ENCODE results near the gene HTD2.

HTD2 gene

DNA sequence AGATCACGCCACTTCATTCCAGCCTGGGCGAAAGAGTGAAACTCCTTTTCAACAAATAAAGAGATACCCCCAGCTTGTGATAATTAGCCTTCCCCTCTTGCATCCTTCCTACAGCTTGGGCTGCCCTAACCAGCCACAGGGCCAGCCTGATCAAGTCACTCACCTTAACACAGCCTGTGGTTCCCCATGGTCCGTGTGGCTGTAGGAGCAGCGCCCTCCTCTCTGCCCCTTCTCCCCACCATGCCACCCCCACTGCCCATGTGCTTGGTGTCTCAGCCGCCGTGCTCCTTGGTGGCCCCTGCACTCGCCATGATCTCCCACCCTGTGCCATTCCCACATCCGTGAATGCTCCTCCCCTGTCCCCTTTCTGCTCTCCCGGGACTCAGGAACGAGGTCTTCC lies 13.5 kb upstream of the HTD2 start:
- no peak for DNase-seq (ENCODE audit: low read depth in 2 of 2)

DNA sequence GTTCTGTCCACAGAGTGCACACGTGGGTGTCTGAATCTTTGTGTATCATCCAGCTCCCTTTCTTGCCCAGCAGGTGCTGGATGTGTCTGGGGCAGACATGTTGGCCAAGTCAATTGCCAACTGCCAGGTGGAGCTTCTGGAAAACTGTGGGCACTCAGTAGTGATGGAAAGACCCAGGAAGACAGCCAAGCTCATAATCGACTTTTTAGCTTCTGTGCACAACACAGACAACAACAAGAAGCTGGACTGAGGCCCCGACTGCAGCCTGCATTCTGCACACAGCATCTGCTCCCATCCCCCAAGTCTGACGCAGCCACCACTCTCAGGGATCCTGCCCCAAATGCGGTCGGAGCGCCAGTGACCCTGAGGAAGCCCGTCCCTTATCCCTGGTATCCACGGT lies 12.8 kb upstream of the HTD2 start:
- DNase-seq (ENCODE audit: low read depth in 2 of 2), result no peak

GRCh38 chr3:58296269-58296668 lies 10.1 kb upstream of the HTD2 start:
- DNase-seq (ENCODE audit: low read depth in 2 of 2), result no peak

DNA sequence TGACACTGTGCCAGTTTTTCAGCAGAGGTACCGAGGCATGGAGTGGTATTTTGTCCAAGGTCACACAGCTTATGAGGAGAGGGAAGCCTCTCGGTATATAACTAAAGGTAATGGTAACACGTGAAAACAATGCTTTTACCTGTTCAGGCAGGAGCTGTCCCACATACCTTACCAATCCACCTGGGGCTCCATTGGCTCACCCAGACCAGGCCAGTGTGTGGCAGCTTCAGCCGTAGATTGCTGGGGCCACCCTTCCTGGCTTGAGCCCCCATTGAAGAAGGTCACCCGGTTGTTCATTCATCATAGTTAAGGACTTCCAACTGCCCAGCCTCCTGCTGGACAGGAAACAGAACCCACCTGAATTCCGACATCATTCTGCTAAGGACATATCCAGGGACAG lies 9.5 kb upstream of the HTD2 start:
- no peak for DNase-seq (ENCODE audit: low read depth in 2 of 2)

GRCh38 chr3:58298190-58298589 lies 8.1 kb upstream of the HTD2 start:
- DNase-seq (ENCODE audit: low read depth in 2 of 2), result no peak

- DNase-seq (ENCODE audit: low read depth in 2 of 2), result no peak
Observed at GRCh38 chr3:58299075-58299474, 7.2 kb upstream of the HTD2 start.

DNA sequence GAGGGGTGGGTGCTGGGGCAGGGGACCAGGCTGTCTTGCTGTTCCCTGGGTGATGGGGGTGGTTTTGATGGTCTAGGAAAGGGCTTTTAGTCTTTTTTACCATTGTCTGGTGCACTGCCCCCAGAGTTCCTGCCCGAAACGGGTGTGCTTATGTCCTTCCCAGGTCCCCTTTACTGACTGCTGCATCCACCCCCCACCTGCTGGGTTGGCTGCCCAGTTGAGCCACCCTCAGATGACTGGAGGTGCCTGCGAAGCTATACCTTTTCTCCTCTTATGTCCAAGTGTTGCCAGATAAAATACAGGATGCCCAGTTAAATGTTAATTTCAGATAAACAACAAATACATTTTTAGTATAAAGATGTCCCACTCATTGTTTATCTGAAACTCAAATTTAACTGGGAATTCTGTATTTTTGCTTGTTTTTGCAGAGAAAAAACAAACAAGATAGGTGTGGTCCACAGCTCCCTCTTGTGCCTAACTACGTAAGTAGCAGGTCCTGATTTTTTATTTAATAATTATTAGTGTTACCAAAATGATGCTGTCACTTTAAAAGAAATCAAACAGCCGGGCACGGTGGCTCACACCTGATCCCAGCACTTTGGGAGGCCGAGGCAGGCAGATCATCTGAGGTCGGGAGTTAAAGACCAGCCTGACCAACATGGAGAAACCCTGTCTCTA lies 6.3 kb upstream of the HTD2 start:
- no peak for DNase-seq (ENCODE audit: low read depth in 2 of 2)

DNA sequence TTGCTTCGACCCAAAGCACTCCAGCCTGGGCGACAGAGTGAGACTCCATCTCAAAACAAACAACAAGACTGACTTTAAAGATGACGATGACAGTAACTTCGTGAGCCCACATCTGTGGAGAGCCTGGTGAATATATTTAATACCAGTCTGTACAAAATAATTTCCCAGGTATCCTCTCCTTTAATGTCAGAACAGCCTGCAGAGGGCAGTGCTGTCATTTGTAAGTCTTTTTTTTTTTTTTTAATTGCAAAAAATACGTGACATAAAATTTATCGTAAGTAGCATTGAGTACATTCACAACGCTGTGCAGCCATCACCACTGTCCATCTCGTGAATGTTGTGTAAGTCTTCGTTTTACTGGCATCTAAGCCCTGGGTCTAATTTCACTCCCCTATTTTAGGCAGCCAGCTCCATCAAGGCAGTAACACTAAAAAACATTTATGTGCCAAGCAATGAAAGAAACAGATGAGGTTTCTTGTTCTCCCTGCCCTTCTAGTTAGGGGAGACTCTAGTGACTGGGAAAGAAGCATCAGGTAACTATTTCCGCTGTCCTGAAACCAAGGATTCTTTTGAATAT lies 1.4 kb downstream of the HTD2 start:
- no peak for DNase-seq (ENCODE audit: low read depth in 2 of 2)

DNA sequence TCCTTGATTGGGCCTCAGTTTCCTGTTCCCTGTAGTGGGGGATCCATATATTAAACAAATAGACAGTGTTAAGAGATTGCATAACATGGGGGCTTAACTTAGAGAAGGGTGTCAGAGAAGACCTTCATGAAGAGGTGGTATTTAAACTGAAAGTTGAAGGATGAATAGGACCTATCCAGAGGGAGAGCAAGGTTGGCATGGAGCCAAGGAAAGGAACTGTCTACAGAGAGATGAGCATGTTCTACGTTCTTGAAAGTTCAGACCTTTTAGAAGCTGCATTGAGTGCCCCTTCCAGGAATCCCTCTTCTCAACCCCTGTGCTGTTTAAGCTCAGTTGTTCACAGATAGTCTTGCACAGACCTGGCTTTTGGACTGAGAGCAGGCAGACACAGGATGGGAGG lies 2.4 kb downstream of the HTD2 start:
- no peak for DNase-seq (ENCODE audit: low read depth in 2 of 2)

- DNase-seq (ENCODE audit: low read depth in 2 of 2), result no peak
Observed at GRCh38 chr3:58317811-58318210, 11.5 kb downstream of the HTD2 start.

DNA sequence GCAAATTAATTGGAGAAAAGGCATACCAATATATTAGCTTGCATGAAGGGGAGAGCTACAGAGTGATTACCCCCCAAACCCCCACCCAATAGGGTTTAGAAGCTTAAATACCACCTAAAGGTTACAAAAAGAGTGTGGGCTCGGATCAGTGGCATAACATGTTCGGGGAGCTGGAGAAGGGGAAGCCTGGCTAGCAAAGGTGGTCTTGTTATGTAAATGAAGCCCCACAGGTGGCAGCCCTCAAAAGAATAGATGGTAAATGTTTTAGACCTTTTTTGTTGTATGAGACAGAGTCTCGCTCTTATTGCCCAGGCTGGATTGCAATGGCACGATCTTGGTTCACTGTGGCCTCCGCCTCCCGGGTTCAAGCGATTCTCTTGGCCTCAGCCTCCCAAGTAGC lies 15.5 kb downstream of the HTD2 start:
- DNase-seq (ENCODE audit: low read depth in 2 of 2), result no peak

- no peak for DNase-seq (ENCODE audit: low read depth in 2 of 2)
Observed at GRCh38 chr3:58322793-58323192, 16.5 kb downstream of the HTD2 start.

GRCh38 chr3:58323529-58324390 lies 17.4 kb downstream of the HTD2 start:
- no peak for DNase-seq (ENCODE audit: low read depth in 2 of 2)

DNA sequence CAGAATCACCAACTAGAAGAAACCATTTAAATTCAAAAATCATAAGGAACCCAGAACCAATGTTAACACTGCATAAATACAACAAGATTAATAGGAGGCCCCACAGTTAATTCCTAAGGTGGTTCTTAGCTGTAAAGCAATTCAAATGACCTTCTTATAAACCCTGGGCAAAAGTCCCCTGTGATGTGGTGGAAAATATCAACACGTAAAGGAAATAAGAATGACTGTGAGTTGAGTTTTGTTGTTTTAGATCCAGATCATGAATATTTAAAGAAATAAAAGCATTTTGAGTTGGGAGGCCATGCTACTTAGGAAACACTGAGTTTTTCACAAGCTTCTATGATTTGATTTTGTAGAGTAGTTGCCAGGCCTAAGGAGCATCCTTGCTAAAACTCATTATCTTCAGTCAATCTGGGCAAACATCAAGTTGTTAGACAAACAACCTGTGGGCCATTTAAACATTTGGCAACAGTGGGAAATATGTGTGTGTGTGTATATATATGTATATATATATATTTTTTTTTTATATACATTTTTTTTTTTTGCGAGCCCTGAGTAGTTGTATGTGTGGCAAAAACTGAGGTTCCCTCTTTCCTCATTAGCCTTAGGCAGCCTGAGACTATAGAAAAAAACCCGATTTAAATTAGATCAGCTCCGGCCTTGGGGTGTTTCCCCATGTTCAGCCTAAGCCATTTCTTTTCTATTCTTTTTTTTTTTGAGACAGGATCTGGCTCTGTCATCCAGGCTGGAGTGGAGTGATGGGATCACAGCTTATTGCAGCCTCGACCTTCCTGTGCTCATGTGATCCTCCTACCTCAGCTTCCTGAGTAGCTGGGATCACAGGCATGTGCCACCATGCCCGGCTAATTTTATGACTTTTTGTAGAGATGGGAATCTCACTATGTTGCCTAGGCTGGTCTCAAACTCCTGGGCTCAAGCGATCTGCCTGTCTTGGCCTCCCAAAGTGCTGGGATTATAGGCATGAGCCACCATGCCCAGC lies 18.4 kb downstream of the HTD2 start:
- no peak for DNase-seq (ENCODE audit: low read depth in 2 of 2)

GRCh38 chr3:58325525-58325992 lies 19.2 kb downstream of the HTD2 start:
- DNase-seq (ENCODE audit: low read depth in 2 of 2), result no peak

DNA sequence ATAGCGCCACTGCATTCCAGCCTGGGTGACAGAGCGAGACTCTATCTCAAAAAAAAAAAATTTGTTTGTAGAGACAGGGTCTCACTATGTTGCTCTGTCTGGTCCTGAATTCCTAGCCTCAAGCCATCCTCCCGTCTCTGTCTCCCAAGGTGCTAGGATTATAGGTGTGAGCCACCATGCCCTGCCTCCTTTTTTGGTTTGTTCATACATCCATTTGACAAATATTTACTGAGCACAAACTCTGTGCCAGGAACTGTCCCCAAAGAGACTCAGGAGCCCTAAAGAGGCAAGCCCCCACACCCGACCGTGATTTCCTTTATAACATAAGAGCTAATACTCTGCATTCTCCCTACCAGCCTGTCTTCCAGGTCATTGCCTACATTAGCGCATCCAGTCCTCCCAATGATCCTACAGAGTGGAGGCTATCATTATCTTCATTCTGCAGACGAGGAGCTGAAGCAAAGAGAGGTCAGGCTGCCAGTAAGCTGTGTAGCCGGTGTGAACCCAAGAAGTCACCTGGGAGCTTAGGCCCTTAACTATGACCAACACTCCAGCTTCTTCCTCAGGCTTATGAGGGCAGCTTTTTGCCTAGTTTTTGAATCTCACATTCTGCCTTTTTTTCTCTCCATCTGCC lies 20.1 kb downstream of the HTD2 start:
- no peak for DNase-seq (ENCODE audit: low read depth in 2 of 2)

- DNase-seq (ENCODE audit: low read depth in 2 of 2), result no peak
Observed at GRCh38 chr3:58329150-58329921, 23.0 kb downstream of the HTD2 start.

DNA sequence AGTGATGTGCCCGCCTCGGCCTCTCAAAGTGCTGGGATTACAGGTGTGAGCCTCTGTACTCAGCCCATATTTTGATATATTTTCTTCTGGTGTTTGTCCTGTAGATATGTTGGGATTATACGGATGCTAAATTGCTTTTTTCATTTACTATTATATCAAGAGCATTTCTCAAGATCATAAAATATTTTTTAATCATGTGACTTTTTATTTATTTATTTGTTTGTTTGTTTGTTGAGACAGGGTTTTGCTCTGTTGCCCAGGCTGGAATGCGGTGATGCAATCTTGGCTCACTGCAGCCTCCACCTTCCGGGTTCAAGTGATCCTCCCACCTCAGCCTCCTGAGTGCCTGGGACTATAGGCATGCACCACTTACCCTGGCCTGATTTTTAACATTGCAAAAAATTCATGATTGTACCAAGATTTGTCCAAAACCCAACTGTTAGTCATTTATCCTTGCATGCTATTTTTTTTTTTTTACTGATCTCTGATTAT lies 23.6 kb downstream of the HTD2 start:
- DNase-seq (ENCODE audit: low read depth in 2 of 2), result no peak

DNA sequence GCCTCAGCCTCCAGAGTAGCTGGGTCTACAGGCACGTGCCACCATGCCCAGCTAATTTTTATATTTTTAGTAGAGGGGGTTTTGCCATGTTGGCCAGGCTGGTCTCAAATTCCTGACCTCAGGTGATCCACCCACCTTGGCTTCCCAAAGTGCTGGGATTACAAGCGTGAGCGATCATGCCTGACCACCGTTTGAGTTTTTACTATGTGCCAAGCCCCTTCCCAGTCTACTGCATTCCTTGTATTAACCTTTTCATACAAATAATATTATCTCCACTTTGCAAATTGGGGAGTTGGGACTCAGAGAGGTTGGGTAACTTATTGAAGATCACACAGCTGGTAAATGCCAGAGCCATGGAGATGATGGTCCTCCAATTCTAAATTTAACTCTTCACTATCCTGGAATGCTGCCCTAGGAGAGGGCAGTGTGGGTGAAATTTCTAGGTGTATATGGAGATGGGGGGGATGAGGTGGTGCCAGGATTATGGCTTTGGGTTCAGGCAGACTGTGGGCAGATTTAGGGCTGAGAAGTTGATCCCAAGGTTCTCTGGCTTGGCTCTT lies 25.4 kb downstream of the HTD2 start:
- DNase-seq (ENCODE audit: low read depth in 2 of 2), result no peak
